Activated naive CD8-positive, alpha-beta T cell (primary cell): ENCODE measurements around the gene KIF18A.

Experiments
- H3K27ac Mint-ChIP-seq: one replicate; pipeline ENCODE4 v1.8.0; 2021; ENCODE audit warnings: mixed read lengths
- H3K27me3 Mint-ChIP-seq: one replicate; pipeline ENCODE4 v1.8.0; 2021; ENCODE audit warnings: mixed read lengths
- H3K36me3 Mint-ChIP-seq: one replicate; pipeline ENCODE4 v1.8.0; 2021; ENCODE audit warnings: mixed read lengths
- H3K4me1 Mint-ChIP-seq: one replicate; pipeline ENCODE4 v1.8.0; 2021; ENCODE audit warnings: low read depth, mixed read lengths
- H3K4me3 Mint-ChIP-seq: one replicate; pipeline ENCODE4 v1.8.0; 2021; ENCODE audit warnings: mild to moderate bottlenecking, mixed read lengths
- H3K9me3 Mint-ChIP-seq: one replicate; pipeline ENCODE4 v1.8.0; 2021; ENCODE audit warnings: low read depth, mixed read lengths

Gene KIF18A

DNA sequence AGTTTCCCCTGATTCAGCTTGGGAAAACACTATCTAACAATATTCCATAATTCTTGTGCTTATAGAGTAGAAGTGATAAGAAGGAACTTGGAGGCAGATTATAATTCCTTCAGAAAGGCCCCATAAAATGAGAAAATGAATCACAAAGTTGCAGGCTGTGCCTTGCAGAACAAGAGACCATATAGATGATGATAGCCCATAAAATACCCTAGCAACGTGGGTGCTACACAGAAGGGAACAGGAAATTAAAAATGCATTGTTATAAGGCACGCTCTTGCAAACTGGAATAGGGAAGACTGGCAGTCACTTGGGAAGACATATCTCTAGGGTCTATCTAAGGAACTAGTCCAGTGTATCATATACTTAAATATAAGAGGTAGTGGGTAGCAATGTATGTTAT is 67.6 kb downstream of the KIF18A start:
- no peaks in the 10 kb centered on the region for H3K9me3 Mint-ChIP-seq
- no peak overlapping the region for H3K4me3 Mint-ChIP-seq
- H3K4me1 Mint-ChIP-seq, result no peaks in the 10 kb centered on the region
- no peaks in the 10 kb centered on the region for H3K36me3 Mint-ChIP-seq
- H3K27ac Mint-ChIP-seq, result no peak overlapping the region
- no peaks in the 10 kb centered on the region for H3K27me3 Mint-ChIP-seq

DNA sequence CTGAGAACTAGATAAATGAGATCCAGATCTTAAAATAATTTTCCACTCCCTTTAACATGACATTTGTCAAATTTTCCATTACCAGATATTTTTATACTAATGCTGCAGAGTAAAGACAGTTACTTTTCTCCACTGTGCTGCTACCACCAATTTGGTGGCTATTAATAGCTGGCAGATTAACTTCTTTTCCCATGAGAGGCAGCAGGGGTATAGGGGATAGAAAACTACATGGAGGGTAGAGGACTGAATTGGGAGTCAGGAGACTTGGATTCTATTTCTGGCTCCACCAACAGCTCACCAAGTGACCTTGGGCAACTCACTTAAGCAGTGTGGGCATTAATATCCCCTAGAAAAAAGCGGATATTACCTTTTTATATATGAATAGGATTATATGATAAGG is 69.2 kb downstream of the KIF18A start:
- H3K4me3 Mint-ChIP-seq, result no peak overlapping the region
- H3K27me3 Mint-ChIP-seq, result no peaks in the 10 kb centered on the region
- no peak overlapping the region for H3K27ac Mint-ChIP-seq
- H3K9me3 Mint-ChIP-seq, result no peaks in the 10 kb centered on the region
- H3K4me1 Mint-ChIP-seq, result no peaks in the 10 kb centered on the region
- H3K36me3 Mint-ChIP-seq, result no peaks in the 10 kb centered on the region

DNA sequence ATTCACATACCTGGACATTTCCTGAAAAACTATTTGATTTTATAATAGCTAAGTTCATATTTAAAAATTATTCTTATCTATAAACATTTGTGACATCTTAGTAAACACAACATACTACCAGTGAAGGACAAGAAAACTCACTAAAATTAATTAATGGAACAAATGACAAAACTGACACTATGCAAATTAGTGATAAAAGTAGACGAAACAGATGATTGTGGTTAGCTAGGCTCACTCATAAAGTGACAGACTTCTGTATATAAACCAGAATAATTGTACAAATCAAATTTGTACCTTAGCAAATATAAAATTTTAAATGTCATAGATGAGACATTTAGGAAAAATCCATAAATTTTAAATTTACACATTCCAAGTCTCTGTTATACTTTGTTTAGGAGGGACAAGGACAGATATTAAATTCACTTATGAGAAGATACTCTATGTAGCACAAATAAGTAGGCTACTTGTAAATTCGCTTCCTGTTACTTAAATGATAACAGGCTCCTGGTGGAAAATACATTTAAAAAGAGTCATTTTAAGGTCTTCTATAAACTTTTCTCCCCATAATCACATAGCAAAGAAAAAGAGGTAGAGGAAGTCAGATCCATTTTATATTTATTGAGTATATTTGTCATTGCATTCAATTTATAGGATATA is 81.2 kb downstream of the KIF18A start:
- Mint-ChIP-seq H3K36me3 (peaks cover 2% of the 10 kb centered on the region), H3K4me1 (no peaks in the 10 kb centered on the region), H3K27me3 (no peaks in the 10 kb centered on the region), H3K27ac (no peak overlapping the region), H3K9me3 (no peaks in the 10 kb centered on the region), H3K4me3 (no peak overlapping the region)

DNA sequence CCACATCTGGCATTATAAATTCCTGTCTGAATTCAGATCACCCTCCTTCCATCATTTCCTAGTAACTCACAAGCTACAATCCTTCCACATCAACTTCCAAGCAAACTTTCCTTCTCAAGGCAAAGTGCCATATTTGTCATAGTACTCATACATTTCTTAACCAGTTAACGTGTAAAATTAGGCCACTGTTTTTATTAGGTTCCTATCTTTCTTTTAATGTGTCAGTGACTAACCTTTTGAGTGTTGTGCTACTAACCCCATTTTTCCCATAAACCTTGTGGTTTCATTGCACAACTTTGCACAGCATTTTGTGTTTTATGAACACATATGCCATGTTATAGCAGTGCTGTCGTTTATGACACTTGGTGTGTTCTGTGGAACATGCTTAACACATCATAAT is 90.1 kb downstream of the KIF18A start:
- Mint-ChIP-seq H3K27ac (no peak overlapping the region), H3K9me3 (no peaks in the 10 kb centered on the region), H3K4me3 (no peak overlapping the region), H3K27me3 (no peaks in the 10 kb centered on the region), H3K36me3 (no peaks in the 10 kb centered on the region), H3K4me1 (no peaks in the 10 kb centered on the region)

DNA sequence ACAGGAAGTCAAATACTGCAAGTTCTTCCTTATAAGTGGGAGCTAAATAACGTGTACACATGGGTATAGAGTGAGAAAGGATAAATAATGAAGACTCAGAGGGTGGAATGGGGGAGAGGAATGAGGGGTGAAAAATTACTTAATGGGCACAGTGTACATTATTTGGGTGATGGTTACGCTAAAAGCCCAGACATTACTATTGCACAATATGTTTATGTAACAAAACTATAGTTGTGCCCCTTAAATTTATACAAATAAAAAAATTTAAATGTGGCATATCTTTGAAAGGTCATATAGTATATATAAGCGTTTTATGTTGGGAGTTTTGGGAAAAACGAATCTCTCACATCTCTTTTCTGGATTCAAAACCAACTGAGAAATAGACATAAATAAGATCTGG is 96.1 kb downstream of the KIF18A start:
- Mint-ChIP-seq H3K9me3 (no peaks in the 10 kb centered on the region), H3K27me3 (no peaks in the 10 kb centered on the region), H3K4me1 (no peaks in the 10 kb centered on the region), H3K4me3 (no peak overlapping the region), H3K27ac (no peak overlapping the region), H3K36me3 (no peaks in the 10 kb centered on the region)

DNA sequence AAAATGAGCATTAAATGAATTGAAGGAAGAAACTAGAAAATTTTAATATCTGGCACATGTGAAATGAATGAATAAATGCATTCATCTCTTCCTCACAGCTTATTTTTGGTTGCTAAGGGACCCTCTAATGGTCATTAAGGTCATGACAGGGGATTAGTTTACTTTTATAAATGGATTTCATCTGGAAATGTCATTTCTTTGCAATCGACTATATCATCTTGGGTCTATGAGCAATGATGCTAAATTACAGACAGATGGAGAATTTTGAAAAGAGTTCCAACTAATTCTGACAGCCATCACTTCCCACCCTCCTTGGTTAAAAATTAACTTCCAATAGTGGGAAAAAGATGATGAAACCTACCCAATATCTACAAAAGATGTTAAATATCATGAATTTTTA is 98.0 kb downstream of the KIF18A start:
- H3K36me3 Mint-ChIP-seq, result no peaks in the 10 kb centered on the region
- no peak overlapping the region for H3K27ac Mint-ChIP-seq
- no peak overlapping the region for H3K4me3 Mint-ChIP-seq
- H3K4me1 Mint-ChIP-seq, result no peaks in the 10 kb centered on the region
- no peaks in the 10 kb centered on the region for H3K9me3 Mint-ChIP-seq
- H3K27me3 Mint-ChIP-seq, result no peaks in the 10 kb centered on the region

DNA sequence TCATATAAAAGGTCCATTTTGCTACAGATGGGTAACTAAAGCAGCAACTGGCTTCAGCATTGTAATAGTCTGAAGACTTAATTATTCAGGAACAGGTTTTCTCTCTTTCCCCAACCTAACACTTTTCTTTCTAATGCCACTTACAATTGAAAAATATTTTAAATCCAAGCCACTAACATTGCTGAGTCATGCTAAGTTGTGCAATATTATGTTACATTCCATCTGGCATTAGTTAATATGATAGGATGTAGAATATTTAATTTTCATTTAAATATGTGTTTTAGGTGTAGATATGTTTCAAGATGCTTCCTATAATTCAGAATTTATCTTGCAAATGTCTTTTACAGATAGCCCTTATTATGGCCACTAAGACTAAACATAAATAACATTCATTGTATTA is 98.6 kb downstream of the KIF18A start:
- Mint-ChIP-seq H3K27me3 (no peaks in the 10 kb centered on the region), H3K4me3 (no peak overlapping the region), H3K27ac (no peak overlapping the region), H3K9me3 (no peaks in the 10 kb centered on the region), H3K4me1 (no peaks in the 10 kb centered on the region), H3K36me3 (no peaks in the 10 kb centered on the region)

DNA sequence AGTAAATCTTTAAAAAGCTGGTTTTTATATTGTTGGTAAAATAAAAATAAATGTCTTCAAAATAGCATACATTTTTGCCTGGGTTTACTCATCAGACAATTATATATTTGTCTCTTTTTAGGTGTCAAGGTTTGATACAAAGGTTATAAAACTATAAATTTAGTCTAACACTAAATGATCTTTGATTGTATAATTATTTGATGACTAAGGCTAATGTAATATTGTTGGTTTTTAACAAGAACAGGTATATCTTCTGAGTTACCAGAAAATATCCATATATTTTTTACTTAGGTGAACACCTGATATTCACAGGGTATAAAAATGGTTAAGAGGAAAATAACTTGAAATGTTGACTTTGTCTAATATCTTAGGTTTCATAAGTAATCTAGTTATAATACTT is 104.3 kb downstream of the KIF18A start:
- H3K4me3 Mint-ChIP-seq, result no peak overlapping the region
- H3K27me3 Mint-ChIP-seq, result no peaks in the 10 kb centered on the region
- peaks cover 25% of the 10 kb centered on the region for H3K9me3 Mint-ChIP-seq
- no peak overlapping the region for H3K27ac Mint-ChIP-seq
- peaks cover 6% of the 10 kb centered on the region for H3K36me3 Mint-ChIP-seq
- H3K4me1 Mint-ChIP-seq, result no peaks in the 10 kb centered on the region

DNA sequence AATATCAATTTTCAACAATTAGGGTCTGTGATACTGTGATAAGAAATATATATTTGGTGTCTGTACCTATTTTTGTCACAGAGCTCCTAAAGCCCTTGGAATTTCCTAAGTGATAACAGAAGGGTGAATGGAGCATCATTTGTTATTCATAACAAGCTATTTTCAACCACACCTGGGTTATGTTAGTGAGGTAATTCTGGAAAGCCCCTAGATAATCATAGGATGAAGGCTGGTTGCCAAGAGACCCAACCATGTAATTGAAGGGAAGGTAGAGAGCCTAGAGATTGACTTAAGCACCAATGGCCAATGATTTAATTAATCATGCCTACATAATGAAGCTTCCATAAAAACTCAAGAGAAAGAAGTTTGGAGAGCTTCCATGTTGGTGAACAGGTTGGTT is 109.4 kb downstream of the KIF18A start:
- Mint-ChIP-seq H3K27me3 (no peaks in the 10 kb centered on the region), H3K9me3 (peaks cover 38% of the 10 kb centered on the region), H3K4me3 (no peak overlapping the region), H3K4me1 (no peaks in the 10 kb centered on the region), H3K36me3 (peaks cover 6% of the 10 kb centered on the region), H3K27ac (no peak overlapping the region)

DNA sequence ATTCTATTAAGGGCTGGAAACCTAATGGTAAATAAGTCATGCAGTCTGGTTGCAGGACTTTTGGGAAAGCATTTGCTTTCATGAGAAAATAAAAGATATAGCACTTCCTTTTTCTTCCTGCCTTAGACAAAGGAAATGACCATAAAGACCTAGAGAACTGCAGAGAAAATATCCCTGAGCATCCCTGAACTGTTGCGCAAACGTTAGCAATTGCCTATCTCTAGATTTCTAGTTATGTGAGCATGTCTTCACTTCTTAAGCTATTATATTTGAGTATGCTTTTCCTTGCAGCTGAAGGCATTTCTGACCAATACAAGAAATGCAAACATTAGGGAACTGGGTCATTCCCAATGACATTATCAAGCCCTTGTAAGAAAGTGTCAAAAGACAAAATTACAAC is 110.6 kb downstream of the KIF18A start:
- no peaks in the 10 kb centered on the region for H3K4me1 Mint-ChIP-seq
- H3K9me3 Mint-ChIP-seq, result peaks cover 29% of the 10 kb centered on the region
- H3K27ac Mint-ChIP-seq, result no peak overlapping the region
- no peaks in the 10 kb centered on the region for H3K27me3 Mint-ChIP-seq
- H3K4me3 Mint-ChIP-seq, result no peak overlapping the region
- H3K36me3 Mint-ChIP-seq, result no peaks in the 10 kb centered on the region

DNA sequence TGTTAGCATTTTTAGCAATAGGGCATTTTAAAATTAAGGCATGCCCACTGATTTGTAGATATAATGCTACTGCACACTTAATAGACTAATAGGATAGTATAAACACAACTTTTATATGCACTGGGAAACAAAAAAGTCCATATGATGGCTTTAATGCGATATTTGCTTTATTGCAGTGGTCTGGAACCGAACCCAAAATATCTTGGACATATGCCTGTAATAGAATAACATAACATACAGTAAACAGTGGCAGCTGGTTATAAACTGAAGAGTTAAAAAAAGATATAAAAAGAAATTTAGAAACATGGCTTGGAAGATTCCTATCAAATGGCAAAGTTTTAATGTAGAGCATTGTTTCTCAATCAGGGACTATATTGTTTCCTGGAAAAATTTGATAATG is 111.9 kb downstream of the KIF18A start:
- Mint-ChIP-seq H3K4me3 (no peak overlapping the region), H3K4me1 (no peaks in the 10 kb centered on the region), H3K27me3 (no peaks in the 10 kb centered on the region), H3K36me3 (no peaks in the 10 kb centered on the region), H3K27ac (no peak overlapping the region), H3K9me3 (peaks cover 22% of the 10 kb centered on the region)

DNA sequence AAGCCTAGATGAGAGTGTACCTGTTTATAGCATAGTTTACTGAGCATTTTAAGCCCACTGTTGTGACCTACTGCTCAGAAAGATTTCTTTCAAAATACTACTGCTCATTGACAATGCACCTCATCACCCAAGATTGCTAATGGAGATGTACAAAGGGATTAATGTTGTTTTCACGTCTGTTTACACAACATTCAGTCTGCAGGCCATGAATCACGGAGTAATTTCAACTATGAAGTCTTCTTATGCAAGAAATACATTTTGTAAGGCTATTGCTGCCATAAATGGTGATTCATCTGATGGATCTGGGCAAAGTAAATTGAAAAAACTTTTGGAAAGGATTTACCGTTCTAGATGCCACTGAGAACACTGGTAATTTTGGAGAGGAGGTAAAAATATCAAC is 112.9 kb downstream of the KIF18A start:
- no peaks in the 10 kb centered on the region for H3K4me1 Mint-ChIP-seq
- H3K27me3 Mint-ChIP-seq, result no peaks in the 10 kb centered on the region
- H3K4me3 Mint-ChIP-seq, result no peak overlapping the region
- H3K27ac Mint-ChIP-seq, result no peak overlapping the region
- no peaks in the 10 kb centered on the region for H3K36me3 Mint-ChIP-seq
- H3K9me3 Mint-ChIP-seq, result peaks cover 22% of the 10 kb centered on the region

DNA sequence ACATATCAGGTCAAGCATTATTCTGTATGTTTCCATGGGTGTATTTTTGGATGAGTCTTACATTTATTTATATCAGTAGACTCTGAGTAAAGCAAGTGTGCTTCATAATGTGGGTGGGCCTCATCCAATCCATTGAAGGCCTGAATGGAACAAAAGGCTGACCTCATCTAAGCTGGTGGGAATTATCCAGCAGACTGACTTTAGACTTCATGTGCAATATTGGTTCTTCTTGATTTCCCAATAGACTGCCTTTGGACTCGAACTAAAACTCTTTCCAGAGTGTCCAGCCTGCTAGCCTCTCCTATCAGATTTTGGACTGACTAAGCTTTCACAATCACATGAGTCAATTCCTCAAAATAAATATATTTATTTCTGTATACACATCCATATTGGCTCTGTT is 116.2 kb downstream of the KIF18A start:
- no peak overlapping the region for H3K4me3 Mint-ChIP-seq
- no peaks in the 10 kb centered on the region for H3K27me3 Mint-ChIP-seq
- no peak overlapping the region for H3K27ac Mint-ChIP-seq
- peaks cover 4% of the 10 kb centered on the region for H3K9me3 Mint-ChIP-seq
- peaks cover 12% of the 10 kb centered on the region for H3K4me1 Mint-ChIP-seq
- no peaks in the 10 kb centered on the region for H3K36me3 Mint-ChIP-seq

DNA sequence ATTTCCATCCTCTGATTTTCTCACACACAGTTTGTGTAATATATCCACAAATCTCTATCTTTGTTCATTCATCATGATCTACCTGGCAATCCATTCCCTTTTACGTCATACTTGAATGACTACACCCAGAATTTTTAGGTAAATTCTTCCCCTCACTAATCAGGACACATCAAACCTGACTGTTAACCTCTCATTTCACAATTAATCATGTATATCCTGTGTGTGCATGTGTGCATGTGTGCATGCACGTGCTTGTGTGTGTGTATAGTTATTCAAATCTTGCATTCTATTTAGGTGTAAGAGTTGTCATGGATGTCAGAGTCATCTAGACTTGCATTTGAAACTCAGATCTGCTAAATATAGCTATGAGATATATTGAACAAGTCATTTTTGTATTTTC is 130.4 kb downstream of the KIF18A start:
- no peaks in the 10 kb centered on the region for H3K36me3 Mint-ChIP-seq
- H3K27me3 Mint-ChIP-seq, result no peaks in the 10 kb centered on the region
- no peak overlapping the region for H3K27ac Mint-ChIP-seq
- no peaks in the 10 kb centered on the region for H3K4me1 Mint-ChIP-seq
- H3K9me3 Mint-ChIP-seq, result no peaks in the 10 kb centered on the region
- no peak overlapping the region for H3K4me3 Mint-ChIP-seq

DNA sequence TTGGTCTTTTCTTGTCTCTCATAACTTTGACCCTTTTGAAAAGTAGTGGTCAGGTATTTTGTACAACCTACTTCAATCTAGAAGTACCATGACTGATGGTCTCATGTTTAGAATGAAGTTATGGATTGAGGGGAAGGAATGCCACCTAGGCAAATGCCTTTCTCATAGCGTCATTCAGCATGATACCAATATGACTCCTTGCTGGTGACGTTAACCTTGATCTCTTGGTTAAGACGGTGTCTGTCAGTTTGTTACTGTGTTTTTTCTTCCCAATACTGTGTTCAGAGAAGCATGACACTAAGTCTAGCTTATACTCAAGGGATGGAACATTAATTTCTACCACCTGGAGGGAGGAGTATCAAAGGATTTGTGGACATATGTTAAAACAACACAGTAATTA is 130.9 kb downstream of the KIF18A start:
- Mint-ChIP-seq H3K4me1 (no peaks in the 10 kb centered on the region), H3K4me3 (no peak overlapping the region), H3K9me3 (no peaks in the 10 kb centered on the region), H3K27ac (no peak overlapping the region), H3K27me3 (no peaks in the 10 kb centered on the region), H3K36me3 (no peaks in the 10 kb centered on the region)

DNA sequence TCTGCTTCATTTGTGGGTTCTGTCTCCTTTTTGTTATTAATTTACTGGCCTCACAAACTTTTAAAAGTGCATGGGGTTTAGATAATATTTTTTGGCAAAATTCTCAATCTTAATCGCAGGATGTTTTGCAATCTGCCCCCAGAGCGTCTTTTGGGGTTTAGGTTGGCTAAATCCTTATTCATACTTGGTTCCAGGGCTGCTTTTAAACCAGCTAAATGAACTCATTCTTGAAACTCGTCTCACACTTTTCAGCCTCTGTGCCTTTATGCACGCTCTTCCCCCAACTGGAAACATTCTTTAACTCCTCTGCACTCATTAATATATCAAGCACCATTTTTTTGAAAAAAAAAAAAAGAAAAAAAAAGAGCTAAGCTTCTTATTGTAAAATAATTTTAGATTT is 131.7 kb downstream of the KIF18A start:
- no peaks in the 10 kb centered on the region for H3K9me3 Mint-ChIP-seq
- no peaks in the 10 kb centered on the region for H3K4me1 Mint-ChIP-seq
- H3K27me3 Mint-ChIP-seq, result no peaks in the 10 kb centered on the region
- no peak overlapping the region for H3K4me3 Mint-ChIP-seq
- no peaks in the 10 kb centered on the region for H3K36me3 Mint-ChIP-seq
- no peak overlapping the region for H3K27ac Mint-ChIP-seq
